Measurements from ENCODE around the gene NRBF2.
"Not testable (repeated sequence)": the region's sequence is repeated elsewhere in the genome, so short reads cannot be mapped to it uniquely, and the experiment has no call there.

Gene NRBF2

GRCh38 chr10:63120554-63120953, 12.6 kb upstream of the NRBF2 start:
- FAIRE-seq = no peak

- FAIRE-seq = no peak
These were observed 9.3 kb upstream of the NRBF2 start for GRCh38 chr10:63123727-63124362.

GRCh38 chr10:63125459-63125858, 7.7 kb upstream of the NRBF2 start:
- no peak for FAIRE-seq

GRCh38 chr10:63128443-63128842, 4.7 kb upstream of the NRBF2 start:
- FAIRE-seq = no peak

GRCh38 chr10:63129888-63130287, 3.2 kb upstream of the NRBF2 start:
- no peak for FAIRE-seq

- no peak for FAIRE-seq
These were observed 475 bp upstream of the NRBF2 start for GRCh38 chr10:63132651-63133055.

GRCh38 chr10:63133821-63134557, 861 bp downstream of the NRBF2 start:
- FAIRE-seq = no peak

GRCh38 chr10:63137306-63137705, 4.2 kb downstream of the NRBF2 start:
- no peak for FAIRE-seq

GRCh38 chr10:63140077-63140476, 6.9 kb downstream of the NRBF2 start:
- FAIRE-seq = no peak

- no peak for FAIRE-seq
These were observed 9.0 kb downstream of the NRBF2 start for GRCh38 chr10:63142136-63142535.

- no peak for FAIRE-seq
These were observed 10.9 kb downstream of the NRBF2 start for GRCh38 chr10:63143987-63144386.

- no peak for FAIRE-seq
These were observed 12.7 kb downstream of the NRBF2 start for GRCh38 chr10:63145782-63146181.

GRCh38 chr10:63146503-63146902, 13.4 kb downstream of the NRBF2 start:
- FAIRE-seq = no peak

- FAIRE-seq = no peak
These were observed 17.6 kb downstream of the NRBF2 start for GRCh38 chr10:63150745-63151144.

GRCh38 chr10:63153868-63154545, 20.9 kb downstream of the NRBF2 start:
- not testable (repeated sequence) for FAIRE-seq

GRCh38 chr10:63154546-63155387, 21.6 kb downstream of the NRBF2 start:
- FAIRE-seq = no peak

- no peak for FAIRE-seq
These were observed 22.4 kb downstream of the NRBF2 start for GRCh38 chr10:63155388-63156020.

GRCh38 chr10:63156236-63156635, 23.1 kb downstream of the NRBF2 start:
- FAIRE-seq = no peak

GRCh38 chr10:63157845-63158624, 24.9 kb downstream of the NRBF2 start:
- FAIRE-seq = peak; percentile 13

GRCh38 chr10:63161592-63161991, 28.5 kb downstream of the NRBF2 start:
- no peak for FAIRE-seq

GRCh38 chr10:63164166-63164623, 31.1 kb downstream of the NRBF2 start:
- no peak for FAIRE-seq

GRCh38 chr10:63165249-63165648, 32.1 kb downstream of the NRBF2 start:
- FAIRE-seq = no peak
